COLO829 (cell line): ENCODE measurements around the gene GDA.
"Not testable (repeated sequence)": the region's sequence is repeated elsewhere in the genome, so short reads cannot be mapped to it uniquely, and the experiment has no call there.

Experiments used
- DNase-seq: peaks from one replicate; pipeline ENCODE4 v3.0.0; 2012; ENCODE audit warnings: low spot score

Gene GDA

DNA sequence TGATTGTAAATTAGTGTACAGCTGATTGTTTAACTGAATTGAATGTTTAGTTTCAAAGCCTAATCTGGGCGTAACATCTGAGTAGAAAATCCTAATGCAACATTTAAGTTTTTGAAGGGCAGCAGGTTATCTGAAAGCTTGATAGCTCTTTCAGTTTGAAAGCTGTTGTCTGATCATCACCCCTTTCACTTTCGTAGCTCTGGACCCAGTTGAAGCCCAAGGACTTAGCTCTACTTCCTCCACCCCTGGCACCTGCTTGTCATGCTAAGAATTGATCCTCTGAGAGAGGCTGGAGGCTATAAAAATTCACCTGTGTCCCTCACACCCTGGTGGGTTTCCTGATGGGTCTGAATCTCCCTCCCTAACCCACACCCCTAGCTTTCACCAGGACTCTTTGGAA lies 129.7 kb downstream of the GDA start:
- DNase-seq, result no peak

DNA sequence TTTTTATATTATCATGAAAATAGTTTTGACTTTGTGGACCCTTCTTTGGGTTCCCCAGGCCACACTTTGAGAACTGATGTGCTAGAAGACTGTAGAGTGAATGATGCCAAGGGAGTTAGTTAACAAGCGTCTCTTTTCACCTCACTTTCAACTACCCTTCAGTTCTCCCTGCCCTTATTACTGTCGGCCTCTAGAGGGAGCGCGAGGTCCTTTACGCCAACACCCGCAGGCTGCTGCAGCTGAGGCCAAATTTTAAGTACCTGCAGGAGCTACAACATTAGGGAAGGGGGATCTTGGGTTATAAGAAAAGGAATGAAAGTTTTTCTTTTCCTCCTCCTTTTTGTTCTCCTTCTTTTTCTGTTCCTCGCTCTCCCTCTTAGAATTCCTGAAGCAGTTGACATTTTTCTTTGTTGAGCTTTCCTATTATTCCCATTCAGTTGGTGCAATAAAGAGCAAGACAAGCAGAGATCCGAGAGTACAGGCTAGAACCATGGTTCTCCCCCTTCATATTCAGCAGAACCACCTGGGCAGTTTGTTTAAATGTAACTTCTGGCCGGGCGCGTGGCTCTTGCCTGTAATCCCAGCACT lies 131.8 kb downstream of the GDA start:
- DNase-seq, result peak; percentile 77

DNA sequence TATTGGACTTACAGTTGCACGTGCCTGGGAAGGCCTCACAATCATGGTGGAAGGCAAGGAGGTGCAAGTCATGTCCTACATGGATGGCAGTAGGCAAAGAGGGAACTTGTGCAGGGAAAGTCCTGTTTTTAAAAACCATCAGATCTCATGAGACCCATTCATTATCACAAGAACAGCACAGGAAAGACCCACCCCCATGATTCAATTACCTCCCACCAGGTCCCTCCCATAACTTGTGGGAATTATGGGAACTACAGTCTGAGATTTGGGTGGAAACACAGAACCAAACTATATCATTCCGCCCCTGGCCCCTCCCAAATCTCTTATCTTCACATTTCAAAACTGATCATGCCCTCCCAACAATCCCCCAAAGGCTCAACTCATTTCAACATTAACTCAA lies 140.2 kb downstream of the GDA start:
- no peak for DNase-seq

DNA sequence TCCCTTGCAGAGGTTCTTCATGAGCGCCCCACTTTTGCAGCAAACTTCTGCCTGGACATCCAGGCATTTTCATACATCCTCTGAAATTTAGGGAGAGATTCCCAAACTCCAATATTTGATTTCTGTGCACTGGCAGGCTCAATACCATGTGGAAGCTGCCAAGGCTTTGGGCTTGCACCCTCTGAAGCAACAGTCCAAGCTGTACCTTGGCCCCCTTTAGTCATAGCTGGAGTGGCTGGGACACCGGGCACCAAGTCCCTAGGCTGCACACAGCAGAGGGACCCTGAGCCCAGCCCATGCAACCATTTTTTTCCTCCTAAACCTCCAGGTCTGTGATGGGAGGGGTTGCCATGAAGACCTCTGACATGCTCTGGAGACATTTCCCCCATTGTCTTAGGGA lies 141.1 kb downstream of the GDA start:
- DNase-seq, result no peak

DNA sequence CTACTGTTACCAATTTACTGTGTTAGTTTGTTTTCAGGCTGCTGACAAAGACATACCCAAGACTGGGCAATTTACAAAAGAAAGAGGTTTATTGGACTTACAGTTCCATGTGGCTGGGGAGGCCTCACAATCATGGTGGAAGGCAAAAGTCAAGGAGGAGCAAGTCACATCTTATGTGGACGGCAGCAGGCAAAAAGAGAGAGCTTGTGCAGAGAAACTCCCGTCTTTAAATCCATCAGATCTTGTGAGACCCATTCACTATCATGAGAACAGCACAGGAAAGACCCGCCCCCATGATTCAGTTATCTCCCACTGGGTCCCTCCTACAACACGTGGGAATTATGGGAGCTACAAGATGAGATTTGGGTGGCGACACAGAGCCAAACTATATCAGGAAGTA lies 142.3 kb downstream of the GDA start:
- DNase-seq, result not testable (repeated sequence)

DNA sequence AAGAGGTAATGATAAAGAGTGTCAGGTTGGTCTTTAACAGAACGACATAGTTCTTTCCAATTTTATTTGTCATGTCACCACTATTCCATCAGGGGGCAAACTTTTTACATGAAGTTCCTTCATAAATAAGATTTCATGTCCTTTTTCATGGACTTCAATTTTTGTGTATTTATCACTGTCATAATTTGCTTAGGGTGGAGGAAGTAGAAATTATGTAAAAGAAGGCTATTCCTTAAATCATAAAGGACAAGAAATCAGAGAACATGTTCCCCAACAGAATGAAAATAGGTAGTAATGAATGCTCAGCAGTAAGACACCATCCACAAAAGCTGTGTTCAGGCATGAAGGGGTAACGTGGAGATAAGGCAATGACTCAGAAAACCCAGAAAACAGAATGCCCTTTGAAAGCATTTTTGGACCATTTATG lies 143.0 kb downstream of the GDA start:
- peak; percentile 88 for DNase-seq

DNA sequence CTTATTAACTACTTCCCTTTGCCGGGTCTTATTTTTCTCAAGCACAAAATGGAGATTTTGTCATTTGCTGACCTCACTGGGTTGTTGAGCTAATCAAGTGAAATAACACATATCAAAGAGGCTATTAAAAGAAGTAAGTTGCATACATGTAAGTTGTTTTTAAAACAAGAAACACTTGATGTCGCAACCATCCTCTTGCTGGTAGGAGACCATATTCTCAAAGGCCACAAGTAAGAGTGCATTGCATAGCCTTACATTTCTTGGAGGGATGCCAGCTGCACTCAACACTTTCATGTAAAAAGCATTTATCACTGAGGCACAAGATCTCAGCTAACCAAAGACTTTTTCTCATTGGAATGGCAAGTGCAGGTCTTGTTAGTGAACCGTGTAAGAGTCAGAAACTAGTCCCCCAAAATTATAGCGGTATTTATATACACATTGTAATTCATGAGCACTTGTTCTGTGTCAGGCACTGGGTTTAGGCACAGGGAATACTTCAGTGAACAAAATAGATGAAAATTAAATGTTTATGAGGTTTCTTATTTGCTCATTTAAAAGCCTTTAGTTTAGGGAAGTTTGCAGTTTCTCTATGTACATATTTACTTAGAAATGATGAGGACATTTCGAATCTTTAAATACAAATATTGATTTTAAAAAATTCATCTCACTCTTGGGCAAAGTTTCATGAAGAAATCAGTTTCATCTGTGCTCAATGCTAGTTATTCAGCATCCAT lies 143.8 kb downstream of the GDA start:
- peak; percentile 72 for DNase-seq

DNA sequence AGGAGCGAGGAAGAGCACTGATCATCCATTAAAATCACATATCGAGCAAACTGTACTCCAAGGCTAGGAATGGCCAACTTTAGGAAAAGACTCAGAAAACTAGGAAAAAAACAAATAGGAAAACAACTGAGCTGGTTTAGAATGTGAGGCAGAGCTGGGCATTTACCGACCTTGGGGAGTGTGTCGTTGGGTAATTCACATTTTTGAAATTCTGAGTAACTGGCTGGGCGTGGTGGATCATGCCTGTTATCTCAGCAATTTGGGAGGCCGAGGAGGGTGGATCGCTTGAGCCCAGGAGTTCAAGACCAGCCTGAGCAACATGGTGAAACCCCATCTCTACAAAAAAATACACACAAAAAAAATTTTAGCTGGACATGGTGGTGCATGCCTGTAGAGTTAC lies 145.7 kb downstream of the GDA start:
- DNase-seq, result no peak

DNA sequence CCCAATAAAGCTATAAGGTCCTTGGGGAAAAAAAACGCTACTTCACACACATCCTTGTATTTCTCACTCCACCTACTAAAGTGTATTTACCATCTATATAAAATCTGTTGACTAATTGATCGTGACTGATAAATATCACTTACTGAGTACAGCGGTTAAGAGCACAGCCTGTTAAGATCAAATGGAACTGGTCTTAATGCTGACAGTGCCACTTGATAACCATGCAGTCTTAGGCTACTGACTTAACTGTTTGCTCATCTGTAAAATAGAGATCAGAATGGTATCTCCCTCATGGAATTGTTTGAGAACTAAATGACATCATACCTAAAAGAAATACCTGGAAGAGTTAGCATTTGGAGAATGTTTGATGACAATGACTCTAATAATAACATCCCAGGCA lies 148.3 kb downstream of the GDA start:
- no peak for DNase-seq

DNA sequence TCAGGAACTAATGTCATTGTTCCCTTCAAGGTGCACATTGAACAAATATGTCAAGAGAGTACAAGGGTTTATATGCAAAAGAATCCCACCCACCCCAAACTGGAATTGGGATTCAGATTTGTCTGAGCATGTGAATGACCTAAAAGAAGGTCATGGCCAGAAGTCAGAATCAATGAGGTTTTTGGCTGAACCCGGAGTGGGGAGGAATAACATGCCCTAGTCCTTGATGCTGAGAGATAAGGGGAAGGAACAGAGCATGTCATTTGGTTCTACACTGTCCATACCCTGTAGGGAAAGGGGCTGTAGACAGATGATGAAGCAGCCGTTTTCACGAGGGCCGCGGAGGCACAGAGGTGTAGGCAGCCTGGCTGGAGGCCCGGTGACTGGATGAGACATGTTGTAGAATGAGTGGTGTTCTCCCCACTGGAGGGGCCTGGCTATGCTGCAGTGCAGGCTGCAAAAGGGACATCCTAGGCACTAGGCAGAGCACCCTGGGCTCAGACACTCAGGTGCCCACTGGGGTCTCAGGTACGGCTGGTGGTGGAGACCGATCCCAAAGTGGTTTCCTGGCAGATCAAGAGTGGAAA lies 149.9 kb downstream of the GDA start:
- no peak for DNase-seq

DNA sequence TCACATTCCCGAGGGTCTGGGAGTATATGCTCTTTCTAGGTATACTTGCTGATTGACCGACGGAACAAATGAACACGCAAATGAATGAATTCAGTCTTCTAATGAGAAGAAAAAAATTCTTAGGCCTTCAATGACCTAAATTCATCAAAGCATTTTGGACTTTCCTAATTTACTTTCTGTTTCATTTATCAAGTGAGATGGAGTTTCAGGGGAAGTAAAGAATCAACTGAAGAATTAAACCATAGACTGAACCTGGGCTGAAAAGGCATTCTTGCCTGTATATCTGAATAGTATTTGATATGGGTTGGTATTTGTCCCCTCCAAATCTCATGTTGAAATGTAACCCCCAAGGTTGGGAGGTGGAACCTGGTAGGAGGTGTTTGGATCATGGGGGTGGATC lies 151.6 kb downstream of the GDA start:
- no peak for DNase-seq
